A549 (cell line): ENCODE data around the gene PTPN1. TPM values are rescaled to one million over a fixed set of nuclear protein-coding genes. Genes with fewer than 3 reads are reported as not detected.

Source experiments
- ATAC-seq, 2 experiments: fragments of 200-7000 bp in 1 of 2; fragments of >200 bp in 1 of 2; cut with Nextera tagmentation in 1 of 2; cut with Tn5 transposase in 1 of 2; 3 replicates each; pipeline versions ENCODE4 v1.8.0 to v1.9.1; 2018 to 2020; ENCODE audit warnings: mild to moderate bottlenecking in 1 of 2, moderate library complexity in 1 of 2
- CTCF ChIA-PET: fragments of 300-600 bp; sonication (Branson Sonifier 250); formaldehyde crosslinking; extraction: SDS; loops from one replicate; lab custom pipeline; 2021; ENCODE audit warnings: antibody characterized with exemption, inconsistent platforms; lab: Yijun Ruan, JAX
- POLR2A ChIA-PET: fragments of 350-600 bp; formaldehyde crosslinking; extraction: SDS; loops from one replicate; lab custom pipeline; 2021; ENCODE audit warnings: antibody characterized with exemption, inconsistent platforms; lab: Yijun Ruan, JAX
- DNase-seq, 2 experiments: peaks; one replicate each; pipeline versions ENCODE4 v3.0.0 to v3.0.0-alpha.2; 2011 to 2016; ENCODE audit warnings: low read depth in 1 of 2, low spot score in 1 of 2
- FAIRE-seq: peaks from 2 replicates; lab custom pipeline; 2011; peaks lifted over from hg19 to GRCh38; lab: Jason Lieb, UNC
- H3K27ac ChIP-seq, 2 experiments: fragments of >200 bp; sonication (Bioruptor Twin); formaldehyde crosslinking; 3 replicates each; pipeline ENCODE4 v1.5.1; 2016 to 2017
- H3K4me1 ChIP-seq: fragments of >200 bp; sonication (Bioruptor Twin); formaldehyde crosslinking; 3 replicates; pipeline ENCODE4 v1.6.1; 2016
- H3K4me2 ChIP-seq: fragments of >200 bp; sonication (Bioruptor Twin); formaldehyde crosslinking; 3 replicates; pipeline ENCODE4 v1.6.1; 2016
- H3K4me3 ChIP-seq: fragments of >200 bp; sonication (Bioruptor Twin); formaldehyde crosslinking; 3 replicates; pipeline ENCODE4 v1.5.1; 2016
- H3K9me3 ChIP-seq: fragments of >200 bp; sonication (Bioruptor Twin); formaldehyde crosslinking; 3 replicates; pipeline ENCODE4 v1.6.1; 2016
- CHD2 ChIP-seq: fragments of 150-350 bp; IDR thresholded peaks from 2 replicates; pipeline ENCODE4 v1.6.1; 2014; ENCODE audit warnings: low read length; ENCODE audit not compliant: partially characterized antibody
- CHD4 ChIP-seq: fragments of 200-600 bp; sonication (generic); IDR thresholded peaks from 2 replicates; pipeline ENCODE4 v1.6.1; 2016; ENCODE audit warnings: antibody characterized with exemption, mild to moderate bottlenecking, borderline replicate concordance
- EHF ChIP-seq: fragments of 250-450 bp; sonication (Bioruptor Pico); IDR thresholded peaks from 2 replicates; pipeline ENCODE4 v1.5.0; 2020; ENCODE audit warnings: mild to moderate bottlenecking
- FOSB ChIP-seq: fragments of 250-450 bp; sonication (Bioruptor Pico); IDR thresholded peaks from 2 replicates; pipeline ENCODE4 v1.5.0; 2020; ENCODE audit warnings: mild to moderate bottlenecking, moderate library complexity
- FOSL2 ChIP-seq, 2 experiments: fragments of 450-650 bp in 1 of 2; fragments of >200 bp in 1 of 2; sonication (Bioruptor Twin) in 1 of 2; formaldehyde crosslinking; IDR thresholded peaks; 2 replicates each; pipeline versions ENCODE4 v1.5.0 to v1.6.1; 2016 to 2020; ENCODE audit warnings: mild to moderate bottlenecking in 1 of 2, moderate library complexity in 1 of 2
- FOXS1 ChIP-seq: fragments of 250-450 bp; sonication (Bioruptor Pico); IDR thresholded peaks from 2 replicates; pipeline ENCODE4 v1.5.0; 2020; ENCODE audit warnings: mild to moderate bottlenecking, moderate library complexity
- HDAC2 ChIP-seq: fragments of 200-600 bp; sonication (generic); IDR thresholded peaks from 2 replicates; pipeline ENCODE4 v1.6.1; 2016
- HMGXB4 ChIP-seq: fragments of 250-450 bp; sonication (Bioruptor Pico); IDR thresholded peaks from 2 replicates; pipeline ENCODE4 v1.5.0; 2021; ENCODE audit warnings: mild to moderate bottlenecking, moderate library complexity, borderline replicate concordance
- JUNB ChIP-seq: fragments of >200 bp; sonication (Bioruptor Twin); formaldehyde crosslinking; IDR thresholded peaks from 2 replicates; pipeline ENCODE4 v1.6.1; 2016
- KDM1A ChIP-seq: fragments of 200-600 bp; sonication (generic); IDR thresholded peaks from 2 replicates; pipeline ENCODE4 v1.6.1; 2016; ENCODE audit warnings: low read depth, mild to moderate bottlenecking
- KDM5A ChIP-seq: fragments of 200-600 bp; sonication (generic); IDR thresholded peaks from 2 replicates; pipeline ENCODE4 v1.6.1; 2016; ENCODE audit warnings: antibody characterized with exemption, mild to moderate bottlenecking
- MAZ ChIP-seq: fragments of 150-350 bp; IDR thresholded peaks from 2 replicates; pipeline ENCODE4 v1.6.1; 2014; ENCODE audit warnings: antibody characterized with exemption, low read depth, low read length, borderline replicate concordance
- POLR2A ChIP-seq: IDR thresholded peaks from 2 replicates; pipeline ENCODE4 v1.6.1; 2012; ENCODE audit warnings: mild to moderate bottlenecking, low read length
- RNF2 ChIP-seq: fragments of 200-600 bp; sonication (generic); IDR thresholded peaks from 2 replicates; pipeline ENCODE4 v1.6.1; 2016; ENCODE audit warnings: low read depth, mild to moderate bottlenecking, antibody characterized with exemption, moderate library complexity, borderline replicate concordance
- SMC3 ChIP-seq: fragments of >200 bp; sonication (Bioruptor Twin); formaldehyde crosslinking; IDR thresholded peaks from 3 replicates; pipeline ENCODE4 v1.6.1; 2018; ENCODE audit warnings: inconsistent platforms
- TP53 ChIP-seq: fragments of 250-450 bp; sonication (Bioruptor Pico); IDR thresholded peaks from 2 replicates; pipeline ENCODE4 v1.5.0; 2021; ENCODE audit warnings: mild to moderate bottlenecking, moderate library complexity
- ZFP36 ChIP-seq: fragments of 450-650 bp; IDR thresholded peaks from 2 replicates; pipeline ENCODE4 v1.6.1; 2014; ENCODE audit warnings: borderline replicate concordance; ENCODE audit not compliant: partially characterized antibody
- ZNF302 ChIP-seq: fragments of 250-450 bp; sonication (Bioruptor Pico); IDR thresholded peaks from 2 replicates; pipeline ENCODE4 v1.9.0; 2021; ENCODE audit warnings: inconsistent platforms, mild to moderate bottlenecking, moderate library complexity
- WGBS: methylation state at CpG from one replicate; pipeline ENCODE4 v1.1.6; 2017; ENCODE audit errors: missing lambda C conversion rate; 5-methylcytosine and 5-hydroxymethylcytosine counted together
- polyA plus RNA-seq, 4 experiments: library from polyadenylated mRNA; depleted of rRNA in 3 of 4; stranded (reverse); fragments of >200 nt; fragmentation: RNase III in 1 of 4; extraction: RNeasy Plus Mini Kit Qiagen cat#74134 plus additional on column Dnase treatment in 1 of 4; gene quantifications; 2 replicates in 3 of 4; 3 replicates in 1 of 4; pipeline ENCODE4 v1.2.3, GENCODE V29; 2011 to 2017
- TF ChIP-seq, protein P1 (sequence below): fragments of 250-450 bp; sonication (Bioruptor Pico); IDR thresholded peaks from 2 replicates; pipeline ENCODE4 v1.5.0; 2020; ENCODE audit warnings: low read depth, mild to moderate bottlenecking, moderate library complexity
- TF ChIP-seq, protein P2 (sequence below): fragments of >200 bp; sonication (Bioruptor Twin); formaldehyde crosslinking; IDR thresholded peaks from 2 replicates; pipeline ENCODE4 v1.6.1; 2016
- TF ChIP-seq, protein P3 (sequence below): IDR thresholded peaks from 2 replicates; pipeline ENCODE4 v1.6.1; 2012
- TF ChIP-seq, protein P4 (sequence below): fragments of >200 bp; sonication (Bioruptor Twin); formaldehyde crosslinking; IDR thresholded peaks from 3 replicates; pipeline ENCODE4 v1.6.1; 2016

PTPN1 gene
- polyA plus RNA-seq, 2 of the 4 experiments (the other 2 are of a cell fraction): 23.2 to 24.3 TPM

DNA sequence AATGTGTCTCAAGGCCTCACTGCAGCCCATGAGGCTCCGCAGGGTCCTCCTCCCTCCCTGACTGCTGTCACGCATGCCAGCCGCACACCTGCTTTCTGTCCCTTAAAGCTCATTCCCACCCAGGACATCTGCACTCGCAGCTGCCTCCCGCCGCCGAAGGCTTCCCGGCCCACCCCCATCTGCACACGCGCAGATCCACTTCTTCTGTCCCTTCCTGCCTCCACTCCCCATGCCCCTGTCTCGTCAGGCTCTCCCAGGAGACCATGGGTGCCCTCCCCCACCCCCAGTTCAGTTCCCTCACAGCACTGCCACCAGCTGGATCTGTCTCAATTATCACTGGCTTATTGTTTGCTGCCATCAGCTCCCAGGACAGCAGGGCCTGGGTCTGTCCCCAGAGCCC, 118.1 kb downstream of the PTPN1 start (continued):
- no peak for TF ChIP-seq CHD2
- no peak for TF ChIP-seq ZNF302 (CRISPR knock-in tag)
- TF ChIP-seq FOSL2 (IDR thresholded peaks at IDR 0.05): no peak
- no peak for TF ChIP-seq FOSL2 (CRISPR knock-in tag; IDR thresholded peaks at IDR 0.05)
- no peak for TF ChIP-seq JUNB
- TF ChIP-seq, protein P1, sequence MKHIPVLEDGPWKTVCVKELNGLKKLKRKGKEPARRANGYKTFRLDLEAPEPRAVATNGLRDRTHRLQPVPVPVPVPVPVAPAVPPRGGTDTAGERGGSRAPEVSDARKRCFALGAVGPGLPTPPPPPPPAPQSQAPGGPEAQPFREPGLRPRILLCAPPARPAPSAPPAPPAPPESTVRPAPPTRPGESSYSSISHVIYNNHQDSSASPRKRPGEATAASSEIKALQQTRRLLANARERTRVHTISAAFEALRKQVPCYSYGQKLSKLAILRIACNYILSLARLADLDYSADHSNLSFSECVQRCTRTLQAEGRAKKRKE (CRISPR knock-in tag): no peak

DNA sequence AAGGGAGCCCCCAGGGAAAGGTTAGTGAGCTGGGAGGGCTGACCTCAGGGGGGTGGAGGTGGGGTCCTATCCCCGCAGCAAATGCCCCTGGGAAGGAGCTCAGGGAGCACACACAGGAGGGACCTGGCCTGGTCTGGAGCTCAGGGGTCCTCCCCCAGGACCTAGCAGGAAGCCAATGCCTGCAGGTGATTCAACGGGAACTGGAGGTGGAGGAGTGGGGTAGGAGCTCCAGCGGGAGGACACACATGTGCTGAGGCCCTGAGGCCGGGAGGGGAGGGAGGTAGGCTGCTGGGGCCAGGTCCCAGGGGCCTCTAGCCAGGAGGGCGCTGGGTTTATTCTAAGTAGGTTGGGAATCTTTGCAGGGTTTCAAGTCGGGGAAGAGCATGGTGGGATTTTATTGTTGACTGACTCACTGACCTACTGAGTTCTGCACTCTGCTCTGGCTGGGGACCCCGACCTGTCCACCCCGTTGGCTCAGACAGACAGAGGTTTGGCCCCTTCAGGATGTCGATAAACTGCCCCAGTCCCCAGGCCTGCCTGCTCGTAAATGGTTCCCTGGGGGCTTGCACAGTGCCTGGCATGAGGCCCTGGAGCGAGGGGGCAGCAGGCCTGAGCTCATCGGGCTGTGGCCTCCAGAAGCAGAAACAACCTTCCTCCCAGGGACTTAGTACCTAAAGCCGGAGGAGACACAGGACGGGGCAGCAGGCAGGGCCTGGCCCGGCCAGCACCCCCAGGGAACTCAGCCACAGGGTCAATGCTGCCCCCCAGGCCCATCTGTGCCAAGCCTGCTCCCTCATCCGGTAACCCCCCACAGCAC, 118.9 kb downstream of the PTPN1 start:
- H3K4me3 ChIP-seq: no peak overlapping the region
- POLR2A ChIA-PET: no interaction called here

GRCh38 chr20:50629670-50630045, 119.5 kb downstream of the PTPN1 start:
- CTCF ChIA-PET: interaction anchor here (0.6 to 19.2 kb wide), 5 partner anchors 32 to 163 kb away, joined by 3 to 347 read pairs (median 25); partner anchors contain the start of gene BCAS4
- peak overlapping the region; percentile 35; the same call in 2 of the 3 replicates for H3K4me2 ChIP-seq
- POLR2A ChIA-PET: no interaction called here

More for the DNA sequence above, 118.9 kb downstream of the PTPN1 start:
- Histone ChIP-seq H3K4me2 (peak overlapping the region; percentile 35; the same call in 1 of the 3 replicates), H3K4me1 (peaks cover 30% of the 10 kb centered on the region), H3K27ac (peak overlapping the region; percentile 13 to 56; a peak in 4 of 6 replicates), H3K9me3 (no peaks in the 10 kb centered on the region)
- WGBS: 89% methylated on average over 16 of the region's 16 CpGs
- TF ChIP-seq RNF2 (no peak), POLR2A (no peak), TP53 (CRISPR knock-in tag) (no peak), FOXS1 (CRISPR knock-in tag) (no peak), FOSB (CRISPR knock-in tag) (no peak), SMC3 (no peak), MAZ (no peak), KDM5A (no peak)
- TF ChIP-seq, protein P2, sequence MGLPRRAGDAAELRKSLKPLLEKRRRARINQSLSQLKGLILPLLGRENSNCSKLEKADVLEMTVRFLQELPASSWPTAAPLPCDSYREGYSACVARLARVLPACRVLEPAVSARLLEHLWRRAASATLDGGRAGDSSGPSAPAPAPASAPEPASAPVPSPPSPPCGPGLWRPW: no peak
- TF ChIP-seq, protein P3, sequence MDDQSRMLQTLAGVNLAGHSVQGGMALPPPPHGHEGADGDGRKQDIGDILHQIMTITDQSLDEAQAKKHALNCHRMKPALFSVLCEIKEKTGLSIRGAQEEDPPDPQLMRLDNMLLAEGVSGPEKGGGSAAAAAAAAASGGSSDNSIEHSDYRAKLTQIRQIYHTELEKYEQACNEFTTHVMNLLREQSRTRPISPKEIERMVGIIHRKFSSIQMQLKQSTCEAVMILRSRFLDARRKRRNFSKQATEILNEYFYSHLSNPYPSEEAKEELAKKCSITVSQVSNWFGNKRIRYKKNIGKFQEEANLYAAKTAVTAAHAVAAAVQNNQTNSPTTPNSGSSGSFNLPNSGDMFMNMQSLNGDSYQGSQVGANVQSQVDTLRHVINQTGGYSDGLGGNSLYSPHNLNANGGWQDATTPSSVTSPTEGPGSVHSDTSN: no peak
- DNase-seq (no peak), ATAC-seq (no peak), FAIRE-seq (no peak)
- CTCF ChIA-PET: interaction anchor here (0.6 to 19.2 kb wide), 13 partner anchors 11 to 463 kb away, joined by 3 to 347 read pairs (median 6); partner anchors contain the start of gene BCAS4

More at GRCh38 chr20:50629670-50630045, 119.5 kb downstream of the PTPN1 start:
- Histone ChIP-seq H3K27ac (peak overlapping the region; percentile 13 to 56; a peak in 4 of 6 replicates), H3K4me3 (no peak overlapping the region), H3K4me1 (peaks cover 29% of the 10 kb centered on the region), H3K9me3 (no peaks in the 10 kb centered on the region)
- WGBS: 63% methylated on average over 7 of the region's 7 CpGs
- DNase-seq: peak in 1 of 2 experiments; percentile 42
- FAIRE-seq: no peak
- ATAC-seq: no peak
- TF ChIP-seq ZFP36 (peak; percentile 85), KDM1A (peak; percentile 73; the same call in 1 of the 2 replicates), HMGXB4 (CRISPR knock-in tag) (no peak), EHF (CRISPR knock-in tag) (no peak), CHD2 (no peak), CHD4 (0 out of 2 replicates have a peak, but pooled peaks have one; percentile 14), HDAC2 (0 out of 2 replicates have a peak, but pooled peaks have one; percentile 40)
- TF ChIP-seq, protein P2: no peak
- TF ChIP-seq, protein P4, sequence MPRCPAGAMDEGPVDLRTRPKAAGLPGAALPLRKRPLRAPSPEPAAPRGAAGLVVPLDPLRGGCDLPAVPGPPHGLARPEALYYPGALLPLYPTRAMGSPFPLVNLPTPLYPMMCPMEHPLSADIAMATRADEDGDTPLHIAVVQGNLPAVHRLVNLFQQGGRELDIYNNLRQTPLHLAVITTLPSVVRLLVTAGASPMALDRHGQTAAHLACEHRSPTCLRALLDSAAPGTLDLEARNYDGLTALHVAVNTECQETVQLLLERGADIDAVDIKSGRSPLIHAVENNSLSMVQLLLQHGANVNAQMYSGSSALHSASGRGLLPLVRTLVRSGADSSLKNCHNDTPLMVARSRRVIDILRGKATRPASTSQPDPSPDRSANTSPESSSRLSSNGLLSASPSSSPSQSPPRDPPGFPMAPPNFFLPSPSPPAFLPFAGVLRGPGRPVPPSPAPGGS: no peak
